T follicular helper cell (primary cell): ENCODE data around the gene ZNF595.
"Not testable (repeated sequence)": the region's sequence is repeated elsewhere in the genome, so short reads cannot be mapped to it uniquely, and the experiment has no call there.

ENCODE experiments used
- DNase-seq: peaks from one replicate; pipeline ENCODE4 v3.0.0-alpha.2; 2020; ENCODE audit warnings: low read depth
- total RNA-seq, 2 experiments: gene quantifications; one replicate each; lab custom pipeline; 2026; lab: John Stamatoyannopoulos, UW

The ZNF595 gene
- 6.3 to 6.9 reads per million in 2 experiments for total RNA-seq

- DNase-seq, result not testable (repeated sequence)
Measured at GRCh38 chr4:52804-53479, at the start of gene ZNF595. Gene ZNF595 (plus strand): TSS chr4:53321. CDS start chr4:53489, 168 bp downstream.

GRCh38 chr4:9937-10870 is 42.9 kb upstream of the ZNF595 start:
- not testable (repeated sequence) for DNase-seq

GRCh38 chr4:11095-11815 is 41.9 kb upstream of the ZNF595 start:
- DNase-seq, result not testable (repeated sequence)

GRCh38 chr4:11816-12417 is 41.2 kb upstream of the ZNF595 start:
- not testable (repeated sequence) for DNase-seq

GRCh38 chr4:18128-18527 is 35.0 kb upstream of the ZNF595 start:
- DNase-seq, result not testable (repeated sequence)

GRCh38 chr4:18589-18988 is 34.5 kb upstream of the ZNF595 start:
- DNase-seq, result not testable (repeated sequence)

DNA sequence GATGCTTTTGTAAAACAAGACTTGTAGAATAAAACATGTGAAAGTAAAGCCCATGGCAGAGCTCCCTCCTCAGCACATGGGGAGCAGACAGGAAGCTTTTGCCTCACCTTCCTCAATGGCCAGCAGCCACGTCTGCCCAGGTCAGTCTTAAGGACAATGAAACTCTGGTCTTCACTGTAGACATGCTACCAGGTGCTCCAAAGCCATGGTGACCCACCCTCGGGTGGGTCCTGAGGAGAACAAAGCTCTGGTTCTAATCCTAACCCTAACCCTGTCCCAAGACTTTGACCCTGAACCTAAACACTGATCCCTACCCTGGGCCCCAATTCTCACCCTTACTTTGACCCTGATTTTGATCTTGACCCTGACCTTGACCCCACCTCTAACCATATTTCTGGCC is 30.2 kb upstream of the ZNF595 start:
- not testable (repeated sequence) for DNase-seq

DNA sequence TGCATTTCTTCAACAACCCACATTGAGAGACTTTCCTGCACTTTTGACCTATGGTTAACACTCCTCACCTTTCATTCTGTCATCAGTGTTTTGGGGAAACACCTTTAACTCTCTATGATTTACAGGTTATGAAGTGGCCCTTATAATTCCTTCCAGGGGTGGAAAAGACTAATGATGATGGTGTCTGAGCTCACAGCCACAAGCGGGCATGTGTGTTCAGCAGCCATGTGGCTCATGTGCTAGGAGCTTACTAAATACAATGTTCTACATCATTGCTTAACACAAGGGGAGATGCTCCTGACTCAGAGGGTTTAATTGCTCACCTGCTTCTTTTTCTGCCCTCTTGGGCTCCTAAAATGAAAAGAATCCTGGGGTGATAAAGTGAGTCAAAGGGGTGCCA is 28.8 kb upstream of the ZNF595 start:
- not testable (repeated sequence) for DNase-seq

DNA sequence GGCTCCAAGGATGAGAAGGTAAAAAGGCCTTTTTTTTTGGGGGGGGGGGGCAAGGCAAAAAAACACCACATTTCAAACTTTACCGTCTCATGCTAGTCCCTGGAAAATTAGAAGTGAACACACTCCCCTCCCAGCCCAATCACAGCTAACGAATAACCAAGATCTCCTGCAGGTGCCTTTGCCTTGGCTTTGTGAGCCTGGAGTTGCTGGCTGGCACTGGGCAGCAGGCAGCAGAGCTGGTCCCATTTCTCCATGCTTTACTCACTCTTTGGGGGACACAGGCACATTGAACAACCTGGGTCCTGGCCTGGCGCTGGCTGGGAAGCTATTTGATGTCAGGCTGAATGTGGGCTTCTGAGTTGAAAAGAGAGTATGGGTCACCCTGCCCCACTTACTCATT is 25.6 kb upstream of the ZNF595 start:
- DNase-seq, result not testable (repeated sequence)

DNA sequence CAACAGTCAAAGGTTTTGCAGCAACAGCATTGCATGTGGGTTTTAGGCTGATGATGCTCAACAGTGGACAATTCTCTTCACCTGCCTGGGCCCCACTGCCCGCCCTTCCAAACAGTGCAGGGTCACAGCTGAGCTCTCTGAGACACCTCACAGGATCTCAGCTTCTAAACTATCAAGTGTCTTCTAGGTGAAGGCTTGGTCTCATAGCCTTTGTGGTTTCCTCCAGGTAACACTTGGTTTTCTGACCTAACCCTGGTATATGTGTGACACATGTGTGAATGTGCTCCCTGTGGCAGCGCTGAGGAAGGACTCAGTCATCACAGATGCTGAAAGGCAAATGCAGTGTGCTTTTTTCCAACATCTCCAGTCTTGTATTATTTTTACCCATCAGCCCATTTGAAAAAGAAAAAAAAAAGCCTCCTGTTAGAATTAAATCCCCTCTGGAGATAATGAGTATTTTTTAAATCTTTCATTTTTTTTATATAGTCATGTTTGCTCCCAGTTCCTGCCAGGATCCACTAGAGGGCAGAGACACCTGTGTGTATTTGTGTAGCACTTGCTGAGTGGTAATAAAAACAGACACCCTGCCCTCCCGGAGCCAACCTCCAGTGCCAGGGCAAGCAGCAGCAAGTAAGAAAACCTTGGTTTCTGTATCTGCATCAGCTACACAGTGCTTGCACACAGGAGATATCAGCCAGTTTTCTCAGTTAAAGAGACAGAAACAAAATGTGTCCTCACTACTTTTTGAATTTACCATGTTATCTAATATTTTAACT is 24.2 kb upstream of the ZNF595 start:
- not testable (repeated sequence) for DNase-seq

DNA sequence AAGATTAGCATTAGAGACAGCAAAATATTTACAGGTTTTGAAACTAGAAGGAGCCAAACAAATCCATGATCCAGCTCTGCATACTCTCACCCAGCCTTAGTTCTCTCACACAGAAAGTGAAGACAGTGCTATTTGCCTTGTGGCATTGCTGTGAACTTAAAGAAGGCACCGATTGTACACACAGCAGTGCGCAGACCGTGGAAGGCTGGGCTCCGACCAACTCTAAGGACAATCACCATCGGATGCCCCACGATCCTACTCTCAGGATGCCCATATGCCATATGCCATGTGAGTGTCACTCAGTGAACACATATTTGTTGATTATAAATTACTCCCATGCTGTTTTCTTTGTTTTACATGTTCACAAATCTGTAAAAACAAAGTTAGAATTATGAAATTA is 19.8 kb upstream of the ZNF595 start:
- DNase-seq, result not testable (repeated sequence)

GRCh38 chr4:36559-37415 is 16.3 kb upstream of the ZNF595 start:
- not testable (repeated sequence) for DNase-seq

- not testable (repeated sequence) for DNase-seq
Measured at GRCh38 chr4:38202-38601, 14.9 kb upstream of the ZNF595 start.

GRCh38 chr4:43375-43774 is 9.7 kb upstream of the ZNF595 start:
- not testable (repeated sequence) for DNase-seq

DNA sequence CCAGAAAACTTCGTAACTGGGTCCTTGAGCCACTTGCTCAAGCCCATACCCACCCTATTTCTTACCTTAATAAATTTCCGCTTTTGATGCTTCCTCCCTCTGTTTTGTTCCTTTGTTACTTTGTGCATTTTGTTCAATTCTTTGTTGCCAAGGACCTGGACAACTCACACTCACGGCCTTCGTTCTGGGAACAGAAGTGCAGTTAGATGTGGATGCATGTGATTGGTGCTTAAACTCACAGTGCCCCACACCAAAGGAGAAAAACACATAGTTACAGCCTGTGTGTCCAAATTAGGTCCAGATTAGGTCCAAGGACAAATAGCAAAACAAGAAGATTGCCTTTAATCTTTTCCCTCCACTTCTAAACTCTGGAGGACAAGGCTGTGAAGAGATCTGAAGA is 1.9 kb upstream of the ZNF595 start:
- not testable (repeated sequence) for DNase-seq

DNA sequence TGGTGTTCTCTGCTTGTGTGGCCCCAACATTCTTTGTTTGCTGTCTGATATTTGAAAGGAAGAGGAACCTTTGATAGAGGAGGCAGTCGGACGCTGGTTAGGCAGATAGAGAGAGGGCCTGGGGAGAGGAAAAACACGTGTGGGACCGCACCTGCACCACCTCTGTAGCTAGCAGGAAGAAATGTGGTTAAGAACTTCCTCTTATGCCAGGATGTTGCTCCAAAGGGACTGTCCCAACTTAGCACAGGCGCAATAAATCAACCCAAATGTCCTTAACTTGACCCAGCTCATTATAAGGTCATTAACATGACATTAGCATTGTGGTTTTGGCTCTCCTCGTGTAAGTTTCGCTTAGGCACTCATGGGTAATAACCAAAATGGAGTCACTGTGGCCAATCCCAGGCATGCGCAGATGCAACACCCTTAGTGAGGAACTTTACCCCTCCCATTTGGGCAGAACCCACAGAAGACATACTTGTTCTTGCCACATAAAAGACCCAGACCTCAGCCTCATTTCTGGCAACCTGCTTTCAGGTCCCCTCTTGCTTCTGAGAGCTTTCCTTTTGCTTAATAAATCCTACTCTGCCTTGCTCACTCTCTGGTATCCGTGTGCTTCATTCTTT is 1.4 kb upstream of the ZNF595 start:
- not testable (repeated sequence) for DNase-seq

- DNase-seq, result not testable (repeated sequence)
Measured at GRCh38 chr4:53521-53920, 400 bp downstream of the ZNF595 start.

- not testable (repeated sequence) for DNase-seq
Measured at GRCh38 chr4:64733-65132, 11.6 kb downstream of the ZNF595 start.

GRCh38 chr4:71830-72229 is 18.7 kb downstream of the ZNF595 start:
- no peak for DNase-seq
